Measurements from ENCODE around the gene NDUFA7.

The NDUFA7 gene

GRCh38 chr19:8261347-8261746 is 59.8 kb downstream of the NDUFA7 start:
- no peak for DNase-seq

All from islet precursor cell (in vitro differentiated cells).